ENCODE results near the gene EXOC4.

GRCh38 chr7:134105841-134106240, 853.0 kb downstream of the EXOC4 start:
- TF ChIP-seq ATF7 (IDR thresholded peaks at IDR 0.05) (no peak), ATF7 (CRISPR knock-in tag; IDR thresholded peaks at IDR 0.05) (no peak), POLR2A (IDR thresholded peaks at IDR 0.05; ENCODE audit: insufficient read depth in 1 of 2, low read depth in 2 of 2, low read length in 2 of 2) (no peak), ASH2L (IDR thresholded peaks at IDR 0.05; ENCODE audit: insufficient read length, low read depth, low read length) (no peak), FOXM1 (CRISPR knock-in tag; IDR thresholded peaks at IDR 0.05) (no peak), ZBTB10 (CRISPR knock-in tag; IDR thresholded peaks at IDR 0.05; ENCODE audit: borderline replicate concordance) (no peak), TBL1XR1 (IDR thresholded peaks at IDR 0.05; ENCODE audit: borderline replicate concordance, low read length, partially characterized antibody) (no peak), MAZ (IDR thresholded peaks at IDR 0.05; ENCODE audit: borderline replicate concordance, low read depth, low read length) (no peak), MAZ (CRISPR knock-in tag; IDR thresholded peaks at IDR 0.05; ENCODE audit: low read depth) (no peak), REST (IDR thresholded peaks at IDR 0.05; ENCODE audit: borderline replicate concordance in 1 of 2, low read depth in 1 of 2, low read length in 2 of 2) (no peak), ZNF256 (CRISPR knock-in tag; conservative IDR thresholded peaks at IDR 0.05) (no peak), CTCF (CRISPR knock-in tag; IDR thresholded peaks at IDR 0.05) (no peak), PPARG (CRISPR knock-in tag; conservative IDR thresholded peaks at IDR 0.05) (no peak)

Measured in HepG2 (cell line).